Measurements from ENCODE around the gene SERPINB7.

SERPINB7 gene

DNA sequence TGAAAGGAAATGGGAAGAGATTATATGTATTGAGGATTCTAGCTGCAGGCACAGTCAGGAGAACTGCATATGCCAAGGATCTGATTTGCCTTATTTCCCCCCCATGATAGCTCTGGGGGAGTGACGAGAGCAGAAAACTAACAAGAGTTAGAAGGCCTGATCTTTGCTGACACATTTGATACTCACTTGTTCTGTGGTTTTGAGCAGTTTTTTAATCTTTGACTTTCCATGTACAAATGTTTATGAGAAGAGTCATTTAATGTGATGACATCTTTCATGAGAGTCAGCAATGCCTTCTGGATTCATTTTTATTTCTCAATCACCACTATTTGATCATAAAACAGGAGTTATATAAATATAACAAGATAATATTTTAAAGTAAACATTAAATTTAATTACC is 12.7 kb upstream of the SERPINB7 start:
- Histone ChIP-seq H3K36me3 (ENCODE audit: low read length) (no peaks in the 10 kb centered on the region), H3K9ac (ENCODE audit: low read length) (no peak overlapping the region), H3K27ac (ENCODE audit: low read depth, low read length) (no peak overlapping the region), H3K27me3 (ENCODE audit: low read length) (no peaks in the 10 kb centered on the region), H3F3A (ENCODE audit: insufficient read depth) (no peaks in the 10 kb centered on the region), H3K9me3 (ENCODE audit: insufficient read depth, low read length) (no peaks in the 10 kb centered on the region), H3K9me2 (replicated peaks; ENCODE audit: insufficient read depth, low read length) (no peaks in the 10 kb centered on the region), H4K20me1 (ENCODE audit: low read depth, low read length) (no peaks in the 10 kb centered on the region), H2AFZ (ENCODE audit: low read depth, low read length, severe bottlenecking) (no peak overlapping the region), H3K4me3 (ENCODE audit: insufficient read depth, low read length, poor library complexity, severe bottlenecking) (no peak overlapping the region), H3K79me2 (ENCODE audit: insufficient read depth, low read length) (no peaks in the 10 kb centered on the region), H3K4me2 (ENCODE audit: low read depth, low read length, poor library complexity, severe bottlenecking) (no peak overlapping the region)
- no peak for TF ChIP-seq EZH2phosphoT487 (conservative IDR thresholded peaks at IDR 0.05; ENCODE audit: low read length)
- TF ChIP-seq, protein P1, sequence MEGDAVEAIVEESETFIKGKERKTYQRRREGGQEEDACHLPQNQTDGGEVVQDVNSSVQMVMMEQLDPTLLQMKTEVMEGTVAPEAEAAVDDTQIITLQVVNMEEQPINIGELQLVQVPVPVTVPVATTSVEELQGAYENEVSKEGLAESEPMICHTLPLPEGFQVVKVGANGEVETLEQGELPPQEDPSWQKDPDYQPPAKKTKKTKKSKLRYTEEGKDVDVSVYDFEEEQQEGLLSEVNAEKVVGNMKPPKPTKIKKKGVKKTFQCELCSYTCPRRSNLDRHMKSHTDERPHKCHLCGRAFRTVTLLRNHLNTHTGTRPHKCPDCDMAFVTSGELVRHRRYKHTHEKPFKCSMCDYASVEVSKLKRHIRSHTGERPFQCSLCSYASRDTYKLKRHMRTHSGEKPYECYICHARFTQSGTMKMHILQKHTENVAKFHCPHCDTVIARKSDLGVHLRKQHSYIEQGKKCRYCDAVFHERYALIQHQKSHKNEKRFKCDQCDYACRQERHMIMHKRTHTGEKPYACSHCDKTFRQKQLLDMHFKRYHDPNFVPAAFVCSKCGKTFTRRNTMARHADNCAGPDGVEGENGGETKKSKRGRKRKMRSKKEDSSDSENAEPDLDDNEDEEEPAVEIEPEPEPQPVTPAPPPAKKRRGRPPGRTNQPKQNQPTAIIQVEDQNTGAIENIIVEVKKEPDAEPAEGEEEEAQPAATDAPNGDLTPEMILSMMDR (IDR thresholded peaks at IDR 0.05; ENCODE audit: insufficient read depth, low read length, poor library complexity, severe bottlenecking): no peak

DNA sequence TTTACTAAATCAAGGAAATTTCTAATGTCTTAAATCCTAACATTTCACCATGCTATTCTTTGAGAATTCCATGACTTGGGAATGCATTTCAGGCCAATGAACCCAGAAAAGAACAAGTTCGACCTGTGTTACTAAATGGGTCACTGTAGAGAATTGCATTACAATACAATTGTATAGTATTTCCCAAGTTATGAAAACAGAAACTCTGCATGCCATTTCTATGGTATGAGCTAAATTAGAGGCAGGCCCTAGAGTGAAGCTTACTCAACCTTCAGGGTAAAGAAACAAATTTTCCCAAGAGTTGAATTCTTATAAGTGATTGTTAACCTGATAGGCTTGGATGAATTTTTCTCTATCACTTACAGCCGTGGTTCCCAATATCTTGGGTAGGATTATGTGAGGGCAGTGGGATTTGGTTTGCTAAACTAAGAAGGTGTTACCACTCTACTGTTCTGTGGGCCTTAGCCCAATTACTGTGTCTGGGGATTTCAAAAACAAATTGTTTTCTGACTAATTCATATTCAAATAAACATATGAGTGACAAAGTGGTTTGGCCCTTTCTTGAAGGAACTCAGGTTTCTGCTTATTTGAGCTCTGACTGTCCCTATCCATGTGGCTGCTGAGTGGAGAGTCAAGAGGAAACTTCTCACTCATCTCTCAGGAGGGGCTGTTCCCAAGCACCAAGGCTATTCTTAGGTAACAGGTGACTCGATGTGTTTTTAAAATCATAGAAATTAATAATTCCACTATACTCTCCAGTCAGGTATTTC is 11.2 kb upstream of the SERPINB7 start:
- no peaks in the 10 kb centered on the region for H3K36me3 ChIP-seq (ENCODE audit: low read length)
- no peaks in the 10 kb centered on the region for H3K9me3 ChIP-seq (ENCODE audit: insufficient read depth, low read length)
- TF ChIP-seq, protein P1 (IDR thresholded peaks at IDR 0.05; ENCODE audit: insufficient read depth, low read length, poor library complexity, severe bottlenecking): no peak
- TF ChIP-seq EZH2phosphoT487 (conservative IDR thresholded peaks at IDR 0.05; ENCODE audit: low read length): no peak
- no peak overlapping the region for H3K4me2 ChIP-seq (ENCODE audit: low read depth, low read length, poor library complexity, severe bottlenecking)
- no peak overlapping the region for H3K4me3 ChIP-seq (ENCODE audit: insufficient read depth, low read length, poor library complexity, severe bottlenecking)
- H3K27ac ChIP-seq (ENCODE audit: low read depth, low read length): no peak overlapping the region
- no peaks in the 10 kb centered on the region for H3K9me2 ChIP-seq (replicated peaks; ENCODE audit: insufficient read depth, low read length)
- no peaks in the 10 kb centered on the region for H3K27me3 ChIP-seq (ENCODE audit: low read length)
- no peaks in the 10 kb centered on the region for H4K20me1 ChIP-seq (ENCODE audit: low read depth, low read length)
- H3F3A ChIP-seq (ENCODE audit: insufficient read depth): no peaks in the 10 kb centered on the region
- H3K79me2 ChIP-seq (ENCODE audit: insufficient read depth, low read length): no peaks in the 10 kb centered on the region
- H2AFZ ChIP-seq (ENCODE audit: low read depth, low read length, severe bottlenecking): no peak overlapping the region
- no peak overlapping the region for H3K9ac ChIP-seq (ENCODE audit: low read length)

DNA sequence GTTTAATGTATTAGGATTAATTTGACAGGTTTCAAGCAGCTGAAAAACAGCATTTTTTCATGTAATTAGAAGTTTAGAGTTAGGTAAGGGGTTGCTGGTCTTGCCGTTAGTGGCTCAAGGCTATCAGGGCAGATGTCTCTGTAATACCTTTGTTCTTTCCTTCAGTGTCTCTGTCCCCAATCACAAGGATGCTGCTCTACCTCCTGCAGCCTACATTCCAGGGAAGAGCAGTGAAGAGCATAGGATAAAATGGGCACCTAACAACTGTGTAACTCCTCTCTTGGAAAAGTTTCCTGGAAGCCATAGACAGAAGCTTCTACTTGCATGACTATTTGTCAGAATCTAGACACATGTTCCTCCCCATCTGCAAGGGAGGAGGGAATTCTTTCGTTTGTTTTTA is 9.4 kb upstream of the SERPINB7 start:
- TF ChIP-seq, protein P1 (IDR thresholded peaks at IDR 0.05; ENCODE audit: insufficient read depth, low read length, poor library complexity, severe bottlenecking): no peak
- TF ChIP-seq EZH2phosphoT487 (conservative IDR thresholded peaks at IDR 0.05; ENCODE audit: low read length): no peak
- H3K4me3 ChIP-seq (ENCODE audit: insufficient read depth, low read length, poor library complexity, severe bottlenecking): no peak overlapping the region

More for the DNA sequence above, 9.4 kb upstream of the SERPINB7 start:
- no peak overlapping the region for H3K9ac ChIP-seq (ENCODE audit: low read length)
- H3K27ac ChIP-seq (ENCODE audit: low read depth, low read length): no peak overlapping the region
- H4K20me1 ChIP-seq (ENCODE audit: low read depth, low read length): no peaks in the 10 kb centered on the region
- no peaks in the 10 kb centered on the region for H3K79me2 ChIP-seq (ENCODE audit: insufficient read depth, low read length)
- no peaks in the 10 kb centered on the region for H3K9me2 ChIP-seq (replicated peaks; ENCODE audit: insufficient read depth, low read length)
- H3F3A ChIP-seq (ENCODE audit: insufficient read depth): no peaks in the 10 kb centered on the region
- H2AFZ ChIP-seq (ENCODE audit: low read depth, low read length, severe bottlenecking): no peak overlapping the region
- H3K9me3 ChIP-seq (ENCODE audit: insufficient read depth, low read length): no peaks in the 10 kb centered on the region
- H3K36me3 ChIP-seq (ENCODE audit: low read length): no peaks in the 10 kb centered on the region
- no peak overlapping the region for H3K4me2 ChIP-seq (ENCODE audit: low read depth, low read length, poor library complexity, severe bottlenecking)
- H3K27me3 ChIP-seq (ENCODE audit: low read length): no peaks in the 10 kb centered on the region
